ENCODE measurements around the gene SHC4.

The SHC4 gene

DNA sequence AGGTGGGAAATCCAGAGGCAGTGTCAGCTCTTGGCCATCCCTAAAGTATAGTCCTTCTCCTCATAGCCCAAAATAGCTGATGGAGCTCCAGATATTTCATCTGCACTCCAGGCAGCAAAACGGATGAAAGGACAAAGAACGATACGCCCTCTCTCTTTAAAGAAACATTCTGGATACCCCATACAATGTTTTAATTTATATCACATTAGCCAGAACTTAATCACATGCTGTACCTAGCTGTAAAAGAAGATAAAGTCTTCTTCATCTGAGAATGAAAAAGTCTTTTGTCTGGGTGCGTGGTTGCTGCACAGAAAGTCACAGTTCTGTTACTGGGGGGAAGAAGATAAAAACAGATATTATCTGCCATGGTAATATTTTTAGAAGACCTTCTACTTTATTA, 4.3 kb upstream of the SHC4 start:
- no peak for DNase-seq (ENCODE audit: low spot score)

DNA sequence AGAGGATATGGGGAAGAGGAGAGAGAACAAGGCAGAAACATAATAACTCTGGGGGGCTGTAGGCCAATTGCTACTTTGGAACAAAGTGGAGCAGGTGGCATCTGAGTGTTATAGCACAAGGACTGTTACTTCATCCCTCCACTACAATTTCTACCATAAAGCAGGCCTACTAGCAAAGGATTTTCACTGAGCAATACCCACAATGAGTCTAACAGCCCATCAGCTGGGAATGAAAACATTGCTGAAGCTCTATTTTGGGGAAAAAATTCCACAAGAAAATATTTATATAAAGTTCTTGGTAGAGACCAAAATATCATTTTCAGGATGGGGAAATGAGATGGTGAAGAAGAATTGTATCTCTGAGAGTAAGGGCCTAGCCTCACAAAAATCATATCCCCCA, 3.6 kb upstream of the SHC4 start:
- no peak for DNase-seq (ENCODE audit: low spot score)

DNA sequence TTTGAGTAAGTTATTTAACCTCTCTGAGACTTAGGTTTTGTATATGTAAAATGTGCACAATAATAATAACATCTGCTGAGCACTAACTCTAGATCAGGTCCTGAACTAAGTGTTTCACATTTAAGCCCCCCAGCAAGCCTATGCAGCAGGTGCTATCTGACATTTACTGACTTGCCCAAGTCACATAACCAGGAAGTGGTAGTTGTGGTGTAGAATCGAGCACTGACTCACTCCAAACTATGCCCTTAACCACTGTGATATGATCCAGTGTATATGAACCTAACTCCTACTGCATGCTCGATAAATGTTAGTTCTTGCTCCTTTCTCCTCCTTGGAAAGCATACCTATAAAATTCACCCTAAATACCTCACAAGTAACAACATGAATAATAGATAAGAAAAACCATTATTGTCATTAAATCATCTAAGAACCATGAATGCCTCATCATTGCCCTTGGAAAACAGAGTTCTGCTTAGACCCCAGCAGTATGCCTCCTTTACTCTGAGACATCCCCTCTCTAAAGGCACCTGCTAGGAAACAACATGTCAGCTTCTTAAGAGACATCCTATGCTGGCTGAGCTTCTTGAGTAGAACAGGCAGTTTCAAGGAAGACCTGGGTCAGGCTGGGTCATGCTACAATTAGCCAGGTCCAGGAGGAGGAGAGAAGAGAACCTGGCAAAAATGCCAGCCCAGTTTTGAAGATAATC, 3.0 kb upstream of the SHC4 start:
- peak; percentile 82 for DNase-seq (ENCODE audit: low spot score)

DNA sequence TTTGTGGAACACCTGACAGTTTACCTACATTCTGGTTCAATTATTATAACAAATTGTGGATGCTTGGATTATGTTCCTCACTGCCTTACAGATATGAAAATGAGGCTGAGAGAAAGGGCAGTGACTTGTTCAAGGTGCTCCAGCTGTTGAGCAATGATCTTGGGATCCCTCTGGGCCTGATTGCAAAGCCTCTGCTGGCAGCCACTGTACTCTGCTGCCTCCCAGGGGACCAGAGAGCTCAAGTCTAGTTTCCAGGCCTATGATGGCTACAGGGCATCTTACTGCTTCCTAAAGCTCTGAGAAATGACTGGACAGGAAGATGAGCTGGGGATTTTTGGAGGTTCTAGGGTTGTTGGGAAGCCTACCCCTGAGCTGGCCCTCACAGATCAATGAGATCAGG, 2.3 kb upstream of the SHC4 start:
- DNase-seq (ENCODE audit: low spot score): peak; percentile 52

DNA sequence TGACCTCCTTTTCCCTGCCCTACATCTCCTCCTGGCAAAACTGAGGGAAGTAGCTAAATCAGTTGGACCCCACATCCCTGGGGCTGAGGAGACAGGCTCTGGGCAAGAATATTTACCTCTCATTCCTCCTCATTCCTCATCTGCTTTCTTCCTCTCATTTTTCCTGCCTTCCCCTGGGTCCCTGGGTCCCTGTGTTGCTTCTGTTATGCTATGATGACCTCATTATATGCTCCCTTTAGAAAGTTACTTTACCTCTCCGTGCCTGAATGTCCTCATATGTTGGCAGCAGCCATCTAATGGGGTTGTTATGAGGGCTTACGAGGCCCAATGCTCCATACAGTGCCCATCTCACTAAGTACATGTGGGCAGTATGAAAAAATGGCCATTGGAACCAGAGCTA, 1.2 kb upstream of the SHC4 start:
- DNase-seq (ENCODE audit: low spot score): no peak

DNA sequence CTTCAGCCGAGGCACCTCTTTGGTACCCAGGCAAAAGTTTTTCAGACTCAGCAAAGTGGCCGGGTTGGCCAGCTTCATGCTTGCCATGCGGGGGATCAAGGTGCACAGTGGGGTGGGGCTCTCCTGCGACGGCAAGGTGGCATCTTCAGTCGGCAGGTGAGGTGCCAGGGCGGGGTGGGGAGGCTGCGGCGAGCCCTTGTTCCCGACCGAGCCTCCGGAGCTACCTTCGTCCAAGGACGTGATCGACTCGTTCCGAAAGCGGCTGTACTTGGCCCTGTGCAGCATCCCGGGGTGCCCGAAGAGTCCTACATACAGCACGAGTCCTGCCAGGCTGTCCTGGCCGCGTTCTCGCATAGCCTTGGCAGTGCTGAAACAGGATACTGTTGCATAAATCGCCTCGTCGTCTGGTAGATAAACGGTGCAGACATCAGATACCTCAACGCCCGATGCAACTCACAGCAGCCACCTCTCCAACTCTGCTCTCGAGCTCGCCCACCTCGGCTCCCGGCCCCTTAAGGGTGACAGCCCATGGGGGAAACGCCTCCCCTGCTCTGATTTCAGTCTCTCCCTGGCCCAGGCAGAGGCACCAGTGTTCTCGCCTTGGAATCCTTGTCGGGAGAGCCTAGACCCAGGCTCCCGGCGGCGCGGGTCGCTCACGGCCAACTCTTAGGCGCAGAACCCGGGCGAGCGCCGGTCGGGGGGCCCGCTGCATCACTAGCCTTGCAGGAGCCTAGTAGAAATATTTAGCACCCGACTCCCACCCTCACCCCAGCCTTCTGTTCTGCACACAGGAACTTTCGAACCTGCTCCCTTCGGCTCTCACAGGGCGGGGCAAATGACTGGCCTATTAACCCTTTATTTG, 826 bp downstream of the SHC4 start:
- no peak for DNase-seq (ENCODE audit: low spot score)

DNA sequence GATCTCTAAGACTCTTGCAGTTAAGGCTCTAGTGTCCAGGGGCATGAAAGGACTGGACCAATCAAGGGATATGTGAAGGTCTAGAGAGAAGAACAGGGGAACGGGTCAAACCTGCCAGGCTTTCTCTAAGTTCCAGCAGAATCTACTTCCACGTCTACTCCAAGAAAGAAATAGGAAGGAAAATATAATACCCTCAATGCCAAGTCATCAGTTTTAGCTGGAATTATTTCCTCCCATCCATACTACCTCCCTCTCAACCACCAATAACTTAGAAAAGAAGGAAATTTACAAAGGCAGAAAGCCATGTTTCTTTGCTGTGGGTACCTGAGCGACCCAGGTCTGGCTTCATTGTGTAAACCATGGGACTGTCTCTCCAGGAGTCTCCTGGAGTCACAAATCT, 7.8 kb downstream of the SHC4 start:
- no peak for DNase-seq (ENCODE audit: low spot score)

DNA sequence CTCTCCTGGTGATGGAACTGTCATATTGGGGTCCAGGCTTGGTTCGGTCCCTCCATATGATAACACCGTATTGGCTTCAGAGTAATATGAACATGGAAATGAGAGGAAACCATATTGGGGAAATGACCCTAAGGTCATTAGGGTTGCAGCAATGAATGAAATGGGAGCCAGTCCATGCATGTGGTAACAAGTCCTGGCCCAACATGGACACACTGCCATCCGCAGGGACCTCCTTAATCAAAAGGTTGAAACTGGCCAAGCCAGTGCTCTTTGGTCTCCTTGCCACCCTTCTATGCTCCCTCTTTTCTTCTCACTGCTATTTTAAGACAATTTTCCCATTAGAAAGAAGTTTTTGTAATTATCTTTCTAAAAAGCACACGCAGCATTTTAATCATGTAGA, 8.3 kb downstream of the SHC4 start:
- DNase-seq (ENCODE audit: low spot score): no peak

DNA sequence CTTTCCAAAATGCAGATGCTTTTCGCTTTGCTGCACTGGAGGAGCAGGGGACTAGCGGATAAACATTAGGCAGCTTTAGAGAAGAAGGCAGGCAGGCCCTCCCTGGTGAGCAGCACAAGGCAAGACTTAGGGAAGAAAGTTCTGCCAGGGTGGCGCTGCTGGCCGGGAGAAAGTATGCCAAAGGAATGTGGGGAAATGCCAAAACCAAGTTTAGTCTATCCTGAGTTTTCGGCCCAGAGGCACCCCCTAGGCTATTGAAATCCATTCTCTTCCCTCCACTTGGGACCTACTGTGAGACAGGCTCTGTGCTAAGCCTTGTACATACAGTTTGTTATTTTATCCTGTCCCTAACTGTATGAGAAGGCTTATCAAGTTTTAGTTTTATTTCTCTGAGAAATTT, 9.2 kb downstream of the SHC4 start:
- DNase-seq (ENCODE audit: low spot score): no peak

DNA sequence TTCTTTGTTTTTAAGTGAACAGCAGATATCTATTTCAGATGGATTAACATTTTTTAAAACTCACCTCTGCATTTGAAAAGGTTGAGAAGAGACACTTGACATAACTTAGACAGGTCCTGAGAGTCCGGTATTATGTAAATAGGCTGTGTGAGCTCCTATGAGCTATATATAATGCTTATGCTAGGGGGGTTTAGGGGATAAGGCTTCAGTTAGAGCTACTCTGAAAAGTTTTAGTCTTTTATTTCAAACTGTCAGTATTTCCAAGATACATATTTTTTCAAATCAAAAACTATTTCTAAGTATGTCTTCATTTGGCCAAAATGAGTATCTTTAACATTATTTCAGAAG, 16.9 kb downstream of the SHC4 start:
- DNase-seq (ENCODE audit: low spot score): no peak

DNA sequence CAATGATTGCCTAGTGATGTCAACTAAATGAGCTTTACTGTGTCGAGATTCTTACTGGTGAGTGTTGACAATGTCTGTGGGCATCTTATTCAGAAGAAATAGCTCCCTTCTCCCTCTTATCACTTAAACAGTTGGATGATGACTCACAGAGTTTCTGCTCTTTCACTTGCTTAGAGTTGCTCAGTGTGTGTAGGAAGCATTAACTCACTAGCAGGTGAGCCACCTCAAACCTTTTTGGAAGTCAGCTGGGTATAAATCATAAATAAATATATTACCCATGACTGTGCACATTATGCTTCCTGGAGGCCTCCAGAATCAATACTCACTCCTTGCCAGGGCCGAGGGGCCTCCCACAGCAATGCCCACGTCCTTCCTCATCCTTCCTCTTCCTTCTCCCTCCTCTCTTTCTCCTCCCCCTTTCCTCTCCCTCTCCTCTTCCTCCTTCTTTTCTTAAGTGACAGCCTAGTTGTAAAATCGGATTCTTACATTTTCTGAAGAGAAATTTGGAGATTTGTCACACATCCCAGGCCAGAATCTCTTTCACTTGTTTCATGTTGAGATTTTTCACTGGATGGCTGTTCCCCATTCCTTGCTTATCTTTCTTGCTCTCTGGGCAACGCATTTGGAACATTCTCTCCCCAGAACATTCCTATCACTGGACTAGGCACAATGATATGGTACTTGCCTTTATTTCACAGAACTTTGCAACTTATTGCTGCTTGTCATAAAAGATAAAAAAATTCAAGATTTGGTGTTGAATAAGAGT, 17.5 kb downstream of the SHC4 start:
- no peak for DNase-seq (ENCODE audit: low spot score)

DNA sequence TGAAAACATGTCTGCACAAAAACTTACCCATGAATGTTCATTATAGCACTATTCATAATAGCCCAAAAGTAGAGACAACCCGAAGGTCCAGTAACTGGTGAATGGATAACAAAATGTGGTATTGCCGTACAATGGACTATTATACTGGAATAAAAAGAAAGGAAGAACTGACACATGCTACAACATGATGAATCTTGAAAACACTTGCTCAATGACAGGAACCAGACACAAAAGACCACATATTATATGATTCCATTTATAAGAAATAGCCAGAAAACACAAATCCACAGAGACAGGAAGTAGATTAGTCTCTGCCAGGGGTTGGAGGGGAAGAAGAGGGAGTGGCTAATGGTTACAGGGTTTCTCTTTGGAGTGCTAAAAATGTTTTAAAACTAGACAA, 18.3 kb downstream of the SHC4 start:
- no peak for DNase-seq (ENCODE audit: low spot score)

DNA sequence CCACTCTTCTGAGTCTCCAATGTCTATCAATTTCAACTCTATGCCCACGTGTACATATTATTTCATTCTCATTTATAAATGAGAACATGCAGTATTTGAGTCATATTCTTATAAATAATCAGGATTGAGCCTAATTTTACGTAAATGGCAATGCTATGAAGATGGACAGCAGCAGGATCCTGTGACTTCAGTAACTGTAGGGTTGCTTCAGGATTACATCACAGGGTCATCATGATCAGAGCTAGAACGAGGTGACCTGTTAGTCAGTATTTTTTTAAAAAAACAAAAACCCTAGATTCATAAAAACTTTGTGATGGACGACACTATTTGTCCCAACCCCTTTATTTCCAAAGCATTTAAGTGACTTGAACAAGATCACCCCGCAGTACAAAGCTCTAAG, 21.8 kb downstream of the SHC4 start:
- DNase-seq (ENCODE audit: low spot score): no peak

DNA sequence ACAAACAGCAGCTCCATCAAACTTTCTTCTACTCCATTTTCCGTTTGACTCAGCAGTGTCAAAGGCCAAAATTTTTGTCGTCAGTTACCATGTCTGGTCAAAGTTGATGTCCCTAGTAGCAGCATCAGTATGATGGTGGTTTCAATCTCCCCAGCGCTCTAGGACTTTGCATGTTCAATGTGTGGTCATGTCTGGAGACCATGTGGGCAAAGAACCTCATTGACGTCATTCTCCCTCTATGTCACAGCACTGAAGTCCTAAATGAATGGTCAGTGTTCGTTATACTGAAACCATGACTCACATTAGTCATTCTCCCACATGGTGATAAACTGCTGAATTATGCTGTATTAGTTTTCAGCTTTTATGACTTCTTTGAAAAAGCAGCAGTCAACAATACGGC, 23.2 kb downstream of the SHC4 start:
- peak; percentile 88 for DNase-seq (ENCODE audit: low spot score)

DNA sequence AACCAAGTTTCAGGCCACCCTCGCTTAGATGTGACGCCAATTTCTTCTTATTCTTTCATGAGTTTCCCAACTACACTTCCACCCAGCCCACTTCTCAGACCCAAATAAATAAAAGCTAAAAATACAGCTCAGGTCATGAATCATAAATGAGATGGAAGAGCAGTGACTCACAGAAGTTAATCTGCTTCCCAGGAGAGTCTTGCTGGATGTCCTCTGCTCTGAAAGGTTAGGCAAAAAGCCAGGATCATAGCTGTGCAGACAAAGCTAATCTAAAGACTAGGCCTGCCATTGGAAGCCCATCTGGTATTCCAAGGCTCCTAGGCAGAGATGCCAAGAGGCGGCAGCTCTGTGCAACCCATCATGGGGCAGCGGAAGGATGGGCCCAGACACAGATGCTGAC, 24.1 kb downstream of the SHC4 start:
- DNase-seq (ENCODE audit: low spot score): no peak

DNA sequence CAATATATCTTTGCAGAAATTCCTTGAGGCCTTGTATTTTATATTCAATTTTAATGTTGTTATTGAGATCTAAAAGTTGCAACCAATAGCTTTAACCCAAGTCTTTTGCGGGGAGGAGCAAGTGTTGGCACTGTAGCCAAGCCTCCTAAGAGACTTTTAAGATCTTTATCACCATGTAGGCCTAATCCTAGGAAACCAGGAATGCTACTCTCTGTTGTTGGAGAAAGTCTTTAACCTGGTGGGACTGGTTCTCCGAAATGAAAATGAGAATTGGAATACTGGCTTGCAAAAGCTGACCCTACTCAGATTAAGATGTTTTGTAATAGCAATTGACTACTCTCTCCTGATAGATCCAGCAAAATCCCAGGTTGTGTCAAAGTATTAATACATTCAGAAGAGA, 25.8 kb downstream of the SHC4 start:
- no peak for DNase-seq (ENCODE audit: low spot score)

DNA sequence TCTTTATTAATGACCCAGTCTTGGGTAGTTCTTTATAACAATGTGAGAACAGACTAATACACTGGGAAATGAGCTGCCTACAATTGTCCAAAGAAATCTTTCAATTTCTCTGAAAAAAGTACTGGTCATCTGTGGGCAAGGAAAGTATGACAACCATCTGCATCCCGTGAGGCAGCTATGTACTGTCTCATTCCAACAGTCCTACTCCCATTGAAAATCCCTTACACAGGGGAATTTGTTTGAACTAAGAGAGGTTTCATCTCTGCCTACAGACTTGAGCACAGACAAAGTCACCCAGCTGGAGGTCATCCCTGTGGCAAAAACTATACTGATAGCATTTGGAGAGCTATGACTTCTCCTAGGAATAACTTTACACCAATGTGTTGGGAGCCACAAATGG, 27.1 kb downstream of the SHC4 start:
- DNase-seq (ENCODE audit: low spot score): no peak

DNA sequence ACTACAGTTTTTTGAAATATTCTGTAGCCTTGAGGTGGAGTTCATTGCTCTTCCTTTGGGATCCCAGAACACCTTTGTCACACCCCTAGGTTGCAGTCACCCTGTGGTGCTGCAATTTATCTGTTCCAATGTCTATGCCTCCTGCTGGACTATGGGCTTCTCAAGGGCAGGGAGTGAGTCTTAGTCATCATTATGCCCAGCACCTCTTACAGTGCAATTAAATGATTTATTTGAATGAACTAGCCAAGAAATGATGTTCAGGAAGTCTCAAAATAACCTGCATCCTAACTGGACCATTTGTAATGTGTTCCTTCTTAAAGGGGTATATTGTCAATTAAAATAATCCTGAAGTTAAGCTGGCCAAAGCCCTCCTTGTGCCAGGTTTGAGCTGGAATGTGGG, 28.5 kb downstream of the SHC4 start:
- DNase-seq (ENCODE audit: low spot score): no peak

DNA sequence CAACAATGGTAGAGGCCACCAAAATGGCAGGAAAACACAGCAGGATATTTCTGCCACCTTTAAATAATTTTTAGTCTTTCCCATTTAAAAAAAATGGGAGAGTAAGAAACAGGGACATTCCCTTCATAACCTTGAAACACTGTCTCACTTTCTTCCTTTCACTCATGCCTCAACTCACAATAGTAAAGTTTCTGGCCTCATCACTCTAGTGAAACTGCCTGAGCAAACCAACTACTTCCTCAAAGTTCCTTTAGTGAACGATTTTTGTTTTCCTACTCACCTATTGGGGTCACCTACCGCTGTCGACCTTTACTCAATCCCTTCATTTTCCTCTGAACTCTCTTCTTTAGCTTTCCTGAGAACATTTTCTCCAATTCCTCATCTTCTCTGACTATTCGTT, 33.0 kb downstream of the SHC4 start:
- no peak for DNase-seq (ENCODE audit: low spot score)

DNA sequence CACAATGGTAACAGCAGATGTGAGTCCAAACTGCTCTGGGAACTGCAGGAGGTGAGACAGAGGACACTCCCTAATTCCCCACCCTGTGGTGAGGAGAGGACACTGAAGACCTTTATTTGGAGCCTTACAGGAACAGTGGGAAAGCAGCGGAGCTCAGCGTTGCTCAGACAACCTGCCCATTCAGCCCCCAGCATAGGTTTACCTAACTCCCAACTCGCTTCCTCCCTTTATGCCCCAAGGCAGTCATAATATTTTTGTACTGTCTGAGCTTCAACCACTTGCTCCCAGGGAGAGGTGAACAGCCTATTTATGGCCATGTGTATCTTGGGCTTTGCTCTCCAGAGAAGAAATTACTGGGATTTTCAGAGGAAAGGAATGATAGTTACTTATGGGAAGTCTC, 34.1 kb downstream of the SHC4 start:
- no peak for DNase-seq (ENCODE audit: low spot score)

DNA sequence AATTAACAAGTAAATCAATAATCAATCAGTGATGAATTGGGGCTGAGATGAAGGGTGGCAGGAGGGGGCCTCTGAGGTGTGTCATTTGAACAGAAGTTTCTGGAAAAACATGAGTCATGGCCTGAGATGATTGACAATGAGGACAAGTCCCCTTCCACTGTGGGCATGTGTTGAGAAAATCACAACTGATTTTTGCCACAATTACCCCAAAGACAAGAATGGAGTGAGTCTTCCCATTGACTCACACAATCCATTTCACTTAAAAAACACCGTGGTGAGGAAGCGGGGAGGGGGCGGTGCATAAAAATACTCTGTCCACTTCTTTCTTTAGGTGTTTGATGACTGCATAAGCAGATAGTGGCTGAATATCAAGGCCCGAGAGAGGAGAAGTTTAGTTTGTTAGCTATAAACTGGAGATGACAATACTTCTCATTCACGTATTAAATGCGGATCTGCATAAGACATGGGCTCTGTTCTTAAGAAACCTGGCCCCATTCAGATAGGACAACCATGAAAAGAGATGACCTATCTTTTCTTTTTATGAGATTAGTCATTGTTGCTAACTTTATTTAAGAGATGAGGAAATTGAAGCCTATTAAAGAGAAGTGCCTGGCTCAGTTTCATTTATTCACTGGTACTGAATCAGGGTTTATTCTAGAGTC, 34.7 kb downstream of the SHC4 start:
- DNase-seq (ENCODE audit: low spot score): peak; percentile 83

DNA sequence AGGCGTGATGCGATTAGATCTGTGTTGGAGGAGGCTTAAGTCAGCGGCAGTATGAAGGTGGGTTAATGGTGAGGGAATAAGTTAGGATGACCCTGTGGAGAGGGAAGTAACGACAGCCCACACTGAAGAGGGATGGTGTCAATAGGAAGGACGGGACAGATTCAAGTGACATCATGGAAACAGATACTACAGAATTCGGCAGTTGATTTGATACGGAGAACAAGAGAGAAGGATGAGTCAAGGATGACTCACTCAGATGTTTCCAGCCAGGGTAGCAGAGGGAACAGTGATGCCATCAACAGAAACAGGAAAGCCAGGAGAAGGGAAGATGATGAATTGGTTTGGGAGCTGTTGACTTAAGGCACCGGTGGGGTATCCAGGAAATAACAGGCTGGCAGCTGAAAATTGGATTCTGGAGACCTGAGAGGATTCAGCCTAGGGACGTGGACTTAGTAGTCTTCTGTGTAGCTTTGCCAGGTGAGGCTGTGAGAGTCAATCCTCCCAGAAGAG, 38.0 kb downstream of the SHC4 start:
- DNase-seq (ENCODE audit: low spot score): peak; percentile 69

Data from activated CD4-positive, alpha-beta T cell treated with anti-CD3 and anti-CD28 coated beads, Interleukin-2, Interleukin-4, amounts not matched to agents 100 ng/mL and 50 ng/mL, durations not matched to agents 16 hours and 8 hours (primary cell).